Astrocyte of the spinal cord (primary cell): ENCODE data around the gene C2CD4C.

Experiments used
- DNase-seq: peaks from one replicate; pipeline ENCODE4 v3.0.0; 2011; ENCODE audit warnings: low read depth, low spot score
- H3K4me3 ChIP-seq: 2 replicates; pipeline ENCODE4 v1.5.1; 2011; ENCODE audit warnings: low read depth, mild to moderate bottlenecking, low read length, moderate library complexity
- in situ Hi-C: cut with HindIII; loops from 2 replicates; pipeline ENCODE4 v1.10.0; 2017; ENCODE audit warnings: low sequenced_read_pairs
- TF ChIP-seq, protein P1 (sequence below): IDR thresholded peaks from 2 replicates; pipeline ENCODE4 v1.5.1; 2012; ENCODE audit warnings: low read depth, mild to moderate bottlenecking, low read length, inconsistent platforms

C2CD4C gene

GRCh38 chr19:407511-408440, 1.2 kb downstream of the C2CD4C start:
- TF ChIP-seq, protein P1, sequence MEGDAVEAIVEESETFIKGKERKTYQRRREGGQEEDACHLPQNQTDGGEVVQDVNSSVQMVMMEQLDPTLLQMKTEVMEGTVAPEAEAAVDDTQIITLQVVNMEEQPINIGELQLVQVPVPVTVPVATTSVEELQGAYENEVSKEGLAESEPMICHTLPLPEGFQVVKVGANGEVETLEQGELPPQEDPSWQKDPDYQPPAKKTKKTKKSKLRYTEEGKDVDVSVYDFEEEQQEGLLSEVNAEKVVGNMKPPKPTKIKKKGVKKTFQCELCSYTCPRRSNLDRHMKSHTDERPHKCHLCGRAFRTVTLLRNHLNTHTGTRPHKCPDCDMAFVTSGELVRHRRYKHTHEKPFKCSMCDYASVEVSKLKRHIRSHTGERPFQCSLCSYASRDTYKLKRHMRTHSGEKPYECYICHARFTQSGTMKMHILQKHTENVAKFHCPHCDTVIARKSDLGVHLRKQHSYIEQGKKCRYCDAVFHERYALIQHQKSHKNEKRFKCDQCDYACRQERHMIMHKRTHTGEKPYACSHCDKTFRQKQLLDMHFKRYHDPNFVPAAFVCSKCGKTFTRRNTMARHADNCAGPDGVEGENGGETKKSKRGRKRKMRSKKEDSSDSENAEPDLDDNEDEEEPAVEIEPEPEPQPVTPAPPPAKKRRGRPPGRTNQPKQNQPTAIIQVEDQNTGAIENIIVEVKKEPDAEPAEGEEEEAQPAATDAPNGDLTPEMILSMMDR: no peak
- no peak for DNase-seq
- in situ Hi-C loops: no loop called here
- no peak overlapping the region for H3K4me3 ChIP-seq

GRCh38 chr19:406971-407510, 1.9 kb downstream of the C2CD4C start:
- DNase-seq: no peak
- TF ChIP-seq, protein P1: no peak
- in situ Hi-C loops: no loop called here
- H3K4me3 ChIP-seq: no peak overlapping the region

GRCh38 chr19:406135-406781, 2.7 kb downstream of the C2CD4C start:
- DNase-seq: no peak
- TF ChIP-seq, protein P1: no peak
- in situ Hi-C loops: no loop called here
- H3K4me3 ChIP-seq: no peak overlapping the region

- TF ChIP-seq, protein P1: no peak
- in situ Hi-C loops: no loop called here
- DNase-seq: no peak
- no peak overlapping the region for H3K4me3 ChIP-seq
Observed at GRCh38 chr19:405121-405965, 3.6 kb downstream of the C2CD4C start.

DNA sequence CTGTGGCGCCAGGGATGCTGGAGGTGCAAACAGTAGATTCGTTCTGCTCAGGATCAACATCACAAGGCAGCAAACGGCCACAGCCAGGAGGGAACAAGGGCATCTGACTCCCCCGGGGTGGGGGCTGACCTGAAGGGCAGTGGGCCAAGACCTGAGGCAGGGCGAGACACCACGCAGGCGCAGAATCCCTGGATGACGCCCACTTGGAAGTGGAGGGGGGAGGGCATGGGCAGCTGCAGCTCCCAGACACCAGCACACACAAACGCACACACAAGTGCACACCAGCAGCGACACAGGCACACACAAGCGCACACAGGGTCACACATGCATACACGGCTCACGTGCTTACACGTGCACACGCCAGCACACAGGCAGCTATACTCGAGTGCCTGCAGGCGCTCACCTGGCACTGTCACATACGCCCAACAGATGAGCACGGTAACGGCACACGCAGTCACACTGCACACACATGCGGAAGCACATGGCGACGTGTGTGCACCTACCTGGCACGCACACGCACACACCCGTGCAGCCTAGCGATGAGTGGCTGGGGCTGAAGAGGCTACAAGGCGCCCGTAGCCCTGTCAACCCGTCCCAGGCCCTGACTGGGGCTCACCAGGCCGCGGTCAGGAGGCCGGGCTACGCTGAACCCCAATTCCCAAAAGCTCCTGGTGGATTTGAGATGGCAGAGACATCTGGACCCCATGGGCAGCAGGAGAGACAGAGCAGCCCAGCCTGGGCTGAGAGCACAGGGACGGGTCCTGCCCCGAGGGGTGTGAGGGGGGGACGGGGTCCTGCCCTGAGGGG, 5.5 kb downstream of the C2CD4C start:
- TF ChIP-seq, protein P1: no peak
- no peak overlapping the region for H3K4me3 ChIP-seq
- no peak for DNase-seq
- in situ Hi-C loops: no loop called here
